OCI-LY1 (cell line): Measurements from ENCODE around the gene PARL.

Source experiments
- H2AFZ ChIP-seq: fragments of 200-600 bp; sonication (generic), shearing (Covaris generic); 2 replicates; pipeline ENCODE4 v1.6.0; 2014; ENCODE audit warnings: antibody characterized with exemption, mild to moderate bottlenecking, low read length
- H3F3A ChIP-seq: fragments of 200-600 bp; sonication (generic), shearing (Covaris generic); 2 replicates; pipeline ENCODE4 v1.6.0; 2014; ENCODE audit warnings: mild to moderate bottlenecking, antibody characterized with exemption, low read length, moderate library complexity; ENCODE audit not compliant: insufficient read depth
- H3K27ac ChIP-seq: fragments of 200-600 bp; sonication (generic); 2 replicates; pipeline ENCODE4 v1.5.1; 2014; ENCODE audit warnings: low read length, mixed run types, mild to moderate bottlenecking, low read depth; ENCODE audit not compliant: poor library complexity, severe bottlenecking
- H3K27me3 ChIP-seq: fragments of 200-600 bp; sonication (generic); 2 replicates; pipeline ENCODE4 v1.6.0; 2014; ENCODE audit warnings: antibody characterized with exemption, mild to moderate bottlenecking, low read length, moderate library complexity; ENCODE audit not compliant: insufficient read depth
- H3K36me3 ChIP-seq: fragments of 200-600 bp; sonication (generic); 2 replicates; pipeline ENCODE4 v1.6.1; 2014; ENCODE audit warnings: mild to moderate bottlenecking, antibody characterized with exemption, low read length, moderate library complexity, mixed read lengths; ENCODE audit not compliant: insufficient read depth
- H3K4me1 ChIP-seq: fragments of 200-600 bp; sonication (generic); 2 replicates; pipeline ENCODE4 v1.5.1; 2014; ENCODE audit warnings: mild to moderate bottlenecking, low read length, moderate library complexity; ENCODE audit not compliant: insufficient read depth, severe bottlenecking
- H3K4me2 ChIP-seq: fragments of 200-600 bp; sonication (generic), shearing (Covaris generic); 2 replicates; pipeline ENCODE4 v1.6.1; 2014; ENCODE audit warnings: low read length
- H3K4me3 ChIP-seq: fragments of 200-600 bp; sonication (generic); 2 replicates; pipeline ENCODE4 v1.5.1; 2014; ENCODE audit warnings: low read length, low read depth, mild to moderate bottlenecking, mixed read lengths; ENCODE audit not compliant: poor library complexity, severe bottlenecking
- H3K79me2 ChIP-seq: fragments of 200-600 bp; shearing (Covaris generic); 2 replicates; pipeline ENCODE4 v1.6.1; 2016; ENCODE audit warnings: mixed run types, low read length, mixed read lengths; ENCODE audit not compliant: insufficient read depth
- H3K9ac ChIP-seq: fragments of 200-600 bp; sonication (generic), shearing (Covaris generic); 2 replicates; pipeline ENCODE4 v1.6.1; 2014; ENCODE audit warnings: mild to moderate bottlenecking, low read length, mixed read lengths
- H3K9me2 ChIP-seq: fragments of 200-600 bp; sonication (generic), shearing (Covaris generic); 2 replicates; pipeline ENCODE4 v1.6.1; 2014; ENCODE audit warnings: low read depth, mild to moderate bottlenecking, low read length, mixed read lengths
- H3K9me3 ChIP-seq: fragments of 200-600 bp; shearing (Covaris generic); 2 replicates; pipeline ENCODE4 v1.6.1; 2014; ENCODE audit warnings: low read length, mixed read lengths
- H4K20me1 ChIP-seq: fragments of 200-600 bp; sonication (generic), shearing (Covaris generic); 2 replicates; pipeline ENCODE4 v1.6.0; 2016; ENCODE audit warnings: mild to moderate bottlenecking, low read length; ENCODE audit not compliant: insufficient read depth
- CTCF ChIP-seq: fragments of 200-600 bp; sonication (generic), shearing (Covaris generic); IDR thresholded peaks from 2 replicates; pipeline ENCODE4 v1.5.1; 2017; ENCODE audit warnings: mild to moderate bottlenecking, antibody characterized with exemption, low read length, moderate library complexity, mixed read lengths
- EZH2 ChIP-seq: fragments of 200-600 bp; sonication (generic), shearing (Covaris generic); IDR thresholded peaks from 2 replicates; pipeline ENCODE4 v1.8.0; 2017; ENCODE audit warnings: borderline replicate concordance, mixed run types, mild to moderate bottlenecking, antibody characterized with exemption, low read length, moderate library complexity, mixed read lengths

Gene PARL

GRCh38 chr3:183816681-183817510 lies 67.8 kb downstream of the PARL start:
- Histone ChIP-seq H3K4me3 (no peak overlapping the region), H3K27ac (peak overlapping the region; percentile 68), H3K9me3 (no peaks in the 10 kb centered on the region), H3K4me1 (peaks cover 22% of the 10 kb centered on the region), H2AFZ (no peak overlapping the region), H3K9ac (no peak overlapping the region), H3K27me3 (no peaks in the 10 kb centered on the region), H3K79me2 (no peaks in the 10 kb centered on the region), H4K20me1 (no peaks in the 10 kb centered on the region), H3F3A (peaks cover 5% of the 10 kb centered on the region), H3K4me2 (no peak overlapping the region), H3K9me2 (no peaks in the 10 kb centered on the region), H3K36me3 (peaks cover 27% of the 10 kb centered on the region)
- no peak for TF ChIP-seq CTCF
- TF ChIP-seq EZH2 = no peak

GRCh38 chr3:183815951-183816475 lies 68.7 kb downstream of the PARL start:
- Histone ChIP-seq H2AFZ (no peak overlapping the region), H3K79me2 (no peaks in the 10 kb centered on the region), H3K9me3 (no peaks in the 10 kb centered on the region), H3K27ac (peak overlapping the region; percentile 68), H3K27me3 (no peaks in the 10 kb centered on the region), H3K36me3 (peaks cover 35% of the 10 kb centered on the region), H3K4me1 (peaks cover 22% of the 10 kb centered on the region), H3K9ac (no peak overlapping the region; the same call in 1 of the 2 replicates), H3F3A (peaks cover 5% of the 10 kb centered on the region), H4K20me1 (no peaks in the 10 kb centered on the region), H3K9me2 (no peaks in the 10 kb centered on the region), H3K4me2 (peak overlapping the region; percentile 9; the same call in 1 of the 2 replicates), H3K4me3 (no peak overlapping the region)
- TF ChIP-seq EZH2 (no peak), CTCF (no peak)

GRCh38 chr3:183815563-183815940 lies 69.1 kb downstream of the PARL start:
- TF ChIP-seq CTCF = no peak
- TF ChIP-seq EZH2 = no peak
- Histone ChIP-seq H3K27me3 (no peaks in the 10 kb centered on the region), H3K9ac (peak overlapping the region; percentile 7; the same call in 1 of the 2 replicates), H4K20me1 (no peaks in the 10 kb centered on the region), H3K4me3 (no peak overlapping the region), H3K9me2 (no peaks in the 10 kb centered on the region), H3K9me3 (no peaks in the 10 kb centered on the region), H3K36me3 (peaks cover 40% of the 10 kb centered on the region), H3F3A (peaks cover 5% of the 10 kb centered on the region), H3K27ac (peak overlapping the region; percentile 68), H2AFZ (no peak overlapping the region), H3K4me2 (peak overlapping the region; percentile 9), H3K4me1 (peaks cover 22% of the 10 kb centered on the region), H3K79me2 (no peaks in the 10 kb centered on the region)
